Astrocyte (in vitro differentiated cells and primary cell): ENCODE measurements around the gene TAGAP.

Experiments
- EZH2 ChIP-seq: IDR thresholded peaks from 2 replicates; pipeline ENCODE4 v1.6.1; 2012; ENCODE audit warnings: mild to moderate bottlenecking, low read length, inconsistent platforms; ENCODE audit not compliant: insufficient read depth
- TF ChIP-seq, protein P1 (sequence below): IDR thresholded peaks from 2 replicates; pipeline ENCODE4 v1.5.1; 2011; ENCODE audit warnings: low read depth, mild to moderate bottlenecking, inconsistent platforms, low read length, moderate library complexity; ENCODE audit not compliant: insufficient read depth

DNA sequence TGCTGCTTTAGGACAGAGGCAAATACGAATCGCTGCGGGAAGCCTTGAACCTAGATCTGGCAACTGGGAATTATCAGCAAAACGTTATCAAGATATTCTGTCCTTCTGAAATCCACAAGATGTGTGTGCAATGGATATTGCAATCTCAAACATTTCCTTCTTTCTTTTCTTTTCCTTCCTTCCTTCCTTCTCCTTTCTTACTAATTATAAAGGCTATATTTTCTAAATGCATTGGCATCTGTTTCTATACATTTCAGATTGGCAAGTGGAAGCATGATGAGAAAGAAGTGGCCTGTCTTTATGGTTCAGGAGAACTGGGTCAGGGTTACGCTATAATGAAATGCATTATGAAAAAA, 2.0 kb downstream of the TAGAP start:
- TF ChIP-seq, protein P1, sequence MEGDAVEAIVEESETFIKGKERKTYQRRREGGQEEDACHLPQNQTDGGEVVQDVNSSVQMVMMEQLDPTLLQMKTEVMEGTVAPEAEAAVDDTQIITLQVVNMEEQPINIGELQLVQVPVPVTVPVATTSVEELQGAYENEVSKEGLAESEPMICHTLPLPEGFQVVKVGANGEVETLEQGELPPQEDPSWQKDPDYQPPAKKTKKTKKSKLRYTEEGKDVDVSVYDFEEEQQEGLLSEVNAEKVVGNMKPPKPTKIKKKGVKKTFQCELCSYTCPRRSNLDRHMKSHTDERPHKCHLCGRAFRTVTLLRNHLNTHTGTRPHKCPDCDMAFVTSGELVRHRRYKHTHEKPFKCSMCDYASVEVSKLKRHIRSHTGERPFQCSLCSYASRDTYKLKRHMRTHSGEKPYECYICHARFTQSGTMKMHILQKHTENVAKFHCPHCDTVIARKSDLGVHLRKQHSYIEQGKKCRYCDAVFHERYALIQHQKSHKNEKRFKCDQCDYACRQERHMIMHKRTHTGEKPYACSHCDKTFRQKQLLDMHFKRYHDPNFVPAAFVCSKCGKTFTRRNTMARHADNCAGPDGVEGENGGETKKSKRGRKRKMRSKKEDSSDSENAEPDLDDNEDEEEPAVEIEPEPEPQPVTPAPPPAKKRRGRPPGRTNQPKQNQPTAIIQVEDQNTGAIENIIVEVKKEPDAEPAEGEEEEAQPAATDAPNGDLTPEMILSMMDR, result no peak
- TF ChIP-seq EZH2, result no peak
